ENCODE data around the gene KRT85. TPM values are rescaled to one million over a fixed set of nuclear protein-coding genes. Genes with fewer than 3 reads are reported as not detected.
A peak's percentile ranks its signal among the peaks of the same experiment; 100 is the strongest.

KRT85 gene
- polyA plus RNA-seq, 1 donor, result not detected

DNA sequence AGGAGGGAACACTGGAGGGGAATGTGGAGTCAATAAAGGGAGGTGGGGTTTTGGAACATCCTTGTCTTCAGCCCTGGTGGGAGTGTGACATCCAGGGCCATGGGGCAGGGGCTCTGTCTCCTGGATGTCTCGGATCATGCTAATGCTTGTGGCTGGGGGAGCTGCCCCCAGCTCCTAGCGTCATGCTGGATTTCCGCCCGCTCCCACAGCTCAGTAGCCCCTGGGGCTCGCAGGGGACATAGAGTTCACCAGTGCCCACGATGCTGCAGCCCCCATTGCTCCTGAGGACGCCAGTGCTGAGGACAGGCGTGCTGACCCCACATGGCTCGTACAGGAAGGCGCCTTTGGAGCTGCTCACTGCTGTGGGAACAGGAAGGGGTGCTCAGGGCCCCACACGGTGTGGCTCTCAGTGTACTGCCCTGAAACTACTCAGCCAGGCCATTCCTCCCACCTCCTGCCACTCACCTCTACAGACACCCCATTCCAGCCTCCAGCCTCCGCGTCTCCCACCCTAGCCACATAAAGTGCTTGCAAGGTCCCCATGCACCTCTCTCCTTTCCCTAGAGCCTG, 27.6 kb upstream of the KRT85 start:
- no peak for DNase-seq

- DNase-seq, result no peak
Measured at GRCh38 chr12:52392465-52393007, 25.3 kb upstream of the KRT85 start.

GRCh38 chr12:52391618-52392002, 24.3 kb upstream of the KRT85 start:
- DNase-seq, result no peak

GRCh38 chr12:52390739-52391617, 23.7 kb upstream of the KRT85 start:
- DNase-seq, result no peak

DNA sequence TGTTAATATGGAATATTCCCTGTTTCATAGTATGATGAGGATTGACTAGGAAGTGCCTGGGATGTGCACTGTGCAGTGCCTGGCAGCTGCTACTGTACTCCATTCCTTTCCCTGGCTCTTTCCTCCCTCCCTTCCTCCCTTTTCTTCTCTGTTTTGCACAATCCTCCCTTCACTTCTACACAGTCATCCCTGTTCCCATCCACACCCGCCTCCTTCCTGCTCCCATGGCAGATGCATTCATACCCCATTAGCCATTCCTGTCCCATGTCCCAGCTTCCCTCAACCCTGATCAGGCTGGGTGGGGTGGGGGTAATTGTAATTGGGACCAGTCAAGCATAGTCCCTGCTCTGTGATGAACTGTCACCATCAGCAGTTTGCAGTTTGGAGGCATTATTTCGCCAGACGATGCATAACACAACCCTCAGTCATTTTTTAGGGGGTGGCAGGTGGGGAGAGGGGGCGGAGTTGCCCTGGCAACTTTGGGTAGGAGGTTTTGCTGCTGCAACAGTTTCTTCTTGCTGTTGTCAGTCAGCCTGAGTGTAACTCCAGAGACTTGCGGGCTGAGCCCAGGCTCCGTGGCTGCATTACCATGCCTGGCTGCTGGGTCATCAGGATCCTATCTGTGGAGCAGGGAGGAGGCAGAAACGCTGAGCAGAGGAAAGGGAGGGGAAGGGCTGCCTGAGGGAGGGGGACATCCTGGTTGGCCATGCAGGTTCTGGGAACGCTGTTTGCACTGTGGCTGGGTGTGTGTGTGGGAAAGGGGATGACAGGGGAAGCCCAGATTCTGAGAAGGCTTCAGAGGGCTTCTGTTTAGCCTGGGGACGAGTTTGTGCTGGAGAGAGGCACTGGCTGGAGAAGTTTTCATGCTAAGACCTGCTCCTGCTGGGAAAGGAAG, 22.3 kb upstream of the KRT85 start:
- DNase-seq, result no peak

GRCh38 chr12:52387859-52388258, 20.6 kb upstream of the KRT85 start:
- no peak for DNase-seq

- DNase-seq, result no peak
Measured at GRCh38 chr12:52385226-52385702, 18.0 kb upstream of the KRT85 start, which contains the start of gene KRT84. TSS of gene KRT84 (minus strand) at chr12:52385652. CDS start at chr12:52385585, 67 bp downstream.

DNA sequence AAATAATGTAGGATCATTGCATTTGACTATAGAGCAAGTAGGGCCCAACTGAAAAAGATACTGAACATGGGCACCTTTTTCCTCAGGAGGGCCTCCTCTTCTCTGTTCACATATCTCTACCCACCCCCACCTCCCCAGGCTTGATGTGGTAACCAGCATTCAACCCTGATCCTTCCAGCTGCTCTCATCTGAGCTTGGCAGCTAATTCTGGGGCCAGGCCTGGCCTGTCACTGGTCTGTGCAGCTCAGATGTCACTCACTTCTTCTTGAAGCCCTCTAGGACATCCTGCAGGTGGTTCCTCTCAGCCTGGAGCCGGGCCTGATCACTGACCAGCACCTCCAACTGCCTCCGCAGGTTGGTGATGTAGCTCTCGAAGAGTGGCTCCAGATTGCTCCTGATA, 16.1 kb upstream of the KRT85 start:
- no peak for DNase-seq

- no peak for DNase-seq
Measured at GRCh38 chr12:52382854-52383253, 15.6 kb upstream of the KRT85 start.

- DNase-seq, result no peak
Measured at GRCh38 chr12:52381206-52381605, 13.9 kb upstream of the KRT85 start.

DNA sequence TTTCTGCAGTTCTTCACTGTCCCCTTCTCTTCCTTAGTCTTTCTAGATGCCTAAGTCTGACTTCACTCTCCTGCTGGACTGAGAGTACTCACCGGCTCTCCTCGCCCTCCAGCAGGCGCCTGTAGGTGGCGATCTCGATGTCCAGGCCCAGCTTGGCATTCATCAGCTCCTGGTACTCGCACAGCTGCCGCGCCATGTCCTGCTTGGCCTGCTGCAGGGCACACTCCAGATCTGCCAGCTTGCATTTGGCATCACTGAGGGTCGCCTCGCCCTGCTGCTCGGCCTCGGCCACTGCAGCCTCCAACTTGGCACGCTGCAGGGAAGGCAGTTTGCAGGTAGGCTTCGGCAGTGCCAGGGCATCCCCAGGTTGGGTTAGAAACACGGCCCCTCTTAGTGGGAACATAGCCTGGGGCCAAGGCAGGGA, 13.0 kb upstream of the KRT85 start:
- no peak for DNase-seq

DNA sequence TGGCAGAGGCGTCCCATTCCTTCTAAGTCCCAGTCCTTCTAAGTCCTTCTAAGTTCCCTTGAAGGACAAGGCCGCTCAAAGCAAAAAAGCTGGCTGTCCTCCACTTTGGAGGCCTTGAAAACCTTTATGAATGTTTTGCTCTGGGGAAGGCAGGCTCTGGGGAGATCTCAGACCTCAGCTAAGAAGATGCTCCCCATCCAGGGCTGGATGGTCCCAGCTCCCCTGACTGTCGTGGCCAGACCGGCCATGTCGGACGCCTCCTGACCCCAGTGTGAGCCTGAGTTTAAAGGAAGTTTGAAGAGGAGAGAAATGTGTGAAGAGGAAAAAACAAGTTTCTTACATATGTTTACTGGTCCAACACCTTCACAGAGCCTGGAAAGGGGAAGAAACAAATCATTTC, 12.3 kb upstream of the KRT85 start:
- DNase-seq, result no peak

DNA sequence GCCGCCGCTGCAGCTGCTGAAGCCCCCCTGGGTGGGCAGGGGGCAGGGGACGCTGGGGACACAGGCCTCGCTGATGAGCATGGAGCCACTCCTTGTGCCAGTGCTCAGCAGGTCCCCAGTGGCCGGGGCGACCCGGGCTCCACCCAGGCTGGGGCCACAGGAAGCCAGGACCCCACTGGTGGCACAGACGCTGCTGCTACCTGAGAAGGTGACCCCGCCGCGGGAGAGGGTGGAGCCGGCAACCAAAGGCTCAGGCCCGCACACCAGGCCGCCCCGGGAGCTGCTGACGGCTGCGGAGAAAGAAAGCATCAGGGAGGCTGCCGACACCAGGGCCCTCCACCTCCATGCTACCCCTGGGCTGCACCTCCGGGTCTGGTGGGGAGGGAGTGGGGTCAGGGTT, 10.8 kb upstream of the KRT85 start:
- DNase-seq, result no peak

DNA sequence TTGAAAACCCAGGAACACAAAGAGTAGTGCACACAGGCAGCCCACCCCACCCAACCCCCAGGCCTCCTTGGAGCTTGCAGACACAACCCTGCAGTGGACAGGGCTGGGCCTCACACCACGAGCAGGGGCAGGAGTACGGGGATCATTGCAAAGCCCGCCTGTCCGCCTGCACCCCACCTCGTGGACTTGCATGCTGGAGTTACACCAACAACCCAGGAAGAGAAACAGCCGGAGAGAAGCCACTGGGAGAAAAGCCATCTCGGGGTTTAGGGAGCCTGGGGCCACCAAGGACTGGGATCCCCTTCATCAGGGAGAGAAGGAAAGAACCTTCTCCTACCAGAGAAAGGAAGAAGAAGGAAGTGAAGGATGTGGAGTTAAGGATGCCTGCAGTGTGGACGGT, 10.0 kb upstream of the KRT85 start:
- DNase-seq, result no peak

GRCh38 chr12:52372216-52373154, 5.2 kb upstream of the KRT85 start:
- peak; percentile 70 for DNase-seq

- DNase-seq, result no peak
Measured at GRCh38 chr12:52371716-52372115, 4.4 kb upstream of the KRT85 start.

DNA sequence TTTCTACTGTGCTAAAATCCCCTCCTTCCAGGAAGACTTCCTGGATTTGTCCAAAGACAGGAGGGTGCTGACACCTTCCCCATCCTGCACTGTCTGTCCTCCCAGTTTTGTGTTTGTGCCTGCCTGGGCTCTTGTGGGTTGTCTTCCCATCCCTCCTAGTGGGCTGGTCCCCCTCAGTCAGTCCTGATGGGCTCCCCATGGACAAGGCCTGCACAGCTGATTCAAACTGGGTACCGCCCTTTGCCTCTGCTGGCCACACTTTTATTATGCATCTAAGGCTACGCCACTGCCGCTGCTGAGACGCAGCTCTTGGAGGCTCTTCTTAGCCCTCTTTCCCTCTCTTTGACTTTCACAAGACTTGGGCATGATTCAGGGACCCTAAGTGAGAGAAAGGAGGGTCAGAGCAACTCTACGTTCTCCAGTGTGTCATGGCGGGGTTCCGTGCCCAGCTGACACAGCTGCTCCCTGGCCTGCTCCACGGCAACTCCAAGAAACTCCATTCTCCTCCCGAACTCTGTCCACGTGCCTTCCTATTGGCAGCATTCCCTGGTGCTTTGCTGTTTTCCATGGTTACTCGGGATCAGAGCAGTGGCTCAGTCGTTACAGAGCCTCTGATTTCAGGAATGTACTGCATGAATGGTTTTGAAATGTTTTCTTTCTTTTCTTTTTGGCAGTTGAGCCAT, 3.8 kb upstream of the KRT85 start:
- peak; percentile 83 for DNase-seq

- DNase-seq, result no peak
Measured at GRCh38 chr12:52369809-52370208, 2.5 kb upstream of the KRT85 start.

- DNase-seq, result no peak
Measured at GRCh38 chr12:52369211-52369610, 1.9 kb upstream of the KRT85 start.

- no peak for DNase-seq
Measured at GRCh38 chr12:52368508-52368907, 1.2 kb upstream of the KRT85 start.

- no peak for DNase-seq
Measured at GRCh38 chr12:52367876-52368275, 595 bp upstream of the KRT85 start.
